K562 (cell line): ENCODE data around the gene BCAN. TPM values are rescaled to one million over a fixed set of nuclear protein-coding genes. Genes with fewer than 3 reads are reported as not detected.

Experiments
- ASH1L ChIP-seq: fragments of 450-650 bp; IDR thresholded peaks from 2 replicates; pipeline ENCODE4 v1.6.1; 2018; ENCODE audit warnings: borderline replicate concordance, mild to moderate bottlenecking, low read depth; ENCODE audit not compliant: partially characterized antibody
- ELF4 ChIP-seq: fragments of 450-650 bp; formaldehyde crosslinking; IDR thresholded peaks from 2 replicates; pipeline ENCODE4 v1.4.0; 2022; ENCODE audit warnings: missing genetic modification characterization
- HDAC3 ChIP-seq: fragments of 450-650 bp; IDR thresholded peaks from 2 replicates; pipeline ENCODE4 v1.6.1; 2018; ENCODE audit warnings: borderline replicate concordance, mild to moderate bottlenecking, moderate library complexity; ENCODE audit not compliant: partially characterized antibody
- IFI16 ChIP-seq: fragments of 250-450 bp; sonication (Bioruptor Pico); IDR thresholded peaks from 2 replicates; pipeline ENCODE4 v2.1.2; 2022; ENCODE audit warnings: mild to moderate bottlenecking, inconsistent platforms
- KAT7 ChIP-seq: sonication (generic); formaldehyde crosslinking; IDR thresholded peaks from 2 replicates; pipeline ENCODE4 v1.8.0; 2022; ENCODE audit warnings: missing genetic modification reagents, mild to moderate bottlenecking, borderline replicate concordance
- NFXL1 ChIP-seq: fragments of 450-650 bp; formaldehyde crosslinking; IDR thresholded peaks from 2 replicates; pipeline ENCODE4 v1.4.0; 2021; ENCODE audit warnings: mild to moderate bottlenecking
- NR2F6 ChIP-seq: fragments of 450-650 bp; formaldehyde crosslinking; IDR thresholded peaks from 2 replicates; pipeline ENCODE4 v1.4.0; 2020; ENCODE audit warnings: mild to moderate bottlenecking
- NUFIP1 ChIP-seq: fragments of 450-650 bp; IDR thresholded peaks from 2 replicates; pipeline ENCODE4 v1.6.1; 2018; ENCODE audit not compliant: partially characterized antibody
- OTX1 ChIP-seq: fragments of 450-650 bp; formaldehyde crosslinking; IDR thresholded peaks from 2 replicates; pipeline ENCODE4 v1.4.0; 2022; ENCODE audit warnings: mild to moderate bottlenecking
- PYGO2 ChIP-seq: fragments of 450-650 bp; IDR thresholded peaks from 2 replicates; pipeline ENCODE4 v1.6.1; 2016; ENCODE audit warnings: mild to moderate bottlenecking, missing genetic modification characterization, moderate library complexity, missing compliant biosample characterization
- WHSC1 ChIP-seq: IDR thresholded peaks from one replicate; pipeline ENCODE4 v1.6.1; 2012; ENCODE audit warnings: low read length, control low read depth, inconsistent platforms
- ZNF253 ChIP-seq: fragments of 250-450 bp; sonication (Bioruptor Pico); conservative IDR thresholded peaks from 2 replicates; pipeline ENCODE4 v1.6.1; 2021; ENCODE audit warnings: mild to moderate bottlenecking
- ZNF778 ChIP-seq: fragments of 450-650 bp; formaldehyde crosslinking; IDR thresholded peaks from 2 replicates; pipeline ENCODE4 v1.4.0; 2020; ENCODE audit warnings: mild to moderate bottlenecking, moderate library complexity
- ZNF830 ChIP-seq: fragments of 250-450 bp; sonication (Bioruptor Pico); IDR thresholded peaks from 2 replicates; pipeline ENCODE4 v1.5.0; 2021; ENCODE audit warnings: mild to moderate bottlenecking
- polyA plus RNA-seq, 8 experiments: library from polyadenylated mRNA; depleted of rRNA in 4 of 8; stranded (reverse) in 5 of 8; unstranded in 3 of 8; fragments of >200 nt; fragmentation: Nextera tagmentation in 2 of 8; fragmentation: Illumina TruSeq in 1 of 8; extraction: Ambion mirVana in 2 of 8; extraction: Trizol in 1 of 8; gene quantifications; 2 replicates each; pipeline versions ENCODE4 v1.2.1 to v1.2.3, GENCODE V29; 2011 to 2014; ENCODE audit warnings: inconsistent platforms in 1 of 8, missing spikeins in 1 of 8
- total RNA-seq, 7 experiments: library from RNA; depleted of rRNA in 6 of 7; stranded (reverse); fragments of >200 nt in 6 of 7; fragmentation: Illumina TruSeq in 2 of 7; extraction: Trizol in 2 of 7; gene quantifications; 2 replicates each; pipeline versions ENCODE4 v1.2.1 to v1.2.3, GENCODE V29; 2011 to 2021; ENCODE audit warnings: low replicate concordance in 1 of 7
- TF ChIP-seq, protein P1 (sequence below): fragments of 200-800 bp; sonication (Bioruptor generic); IDR thresholded peaks from 2 replicates; pipeline ENCODE4 v1.6.1; 2017; ENCODE audit warnings: missing genetic modification characterization, missing compliant biosample characterization
- TF ChIP-seq, protein P2 (sequence below): sonication (generic); formaldehyde crosslinking; IDR thresholded peaks from 2 replicates; pipeline ENCODE4 v1.8.1; 2023; ENCODE audit warnings: mild to moderate bottlenecking, missing genetic modification reagents, moderate library complexity
- TF ChIP-seq, protein P3 (sequence below): fragments of 250-450 bp; sonication (Bioruptor Pico); IDR thresholded peaks from 2 replicates; pipeline ENCODE4 v1.8.0; 2022; ENCODE audit warnings: inconsistent platforms
- TF ChIP-seq, protein P4 (sequence below): fragments of 450-650 bp; IDR thresholded peaks from 2 replicates; pipeline ENCODE4 v1.6.1; 2018; ENCODE audit warnings: mild to moderate bottlenecking, low read depth; ENCODE audit not compliant: partially characterized antibody
- TF ChIP-seq, protein P5 (sequence below): fragments of 200-400 bp; formaldehyde crosslinking; IDR thresholded peaks from 2 replicates; pipeline ENCODE4 v1.6.1; 2017; ENCODE audit warnings: mild to moderate bottlenecking, low read depth, low read length, moderate library complexity

BCAN gene
- total and polyA plus RNA-seq, 9 of the 15 experiments (the other 6 are each of a cell fraction or from before 2014, with no cell fraction given): 0.04 to 0.33 (median 0.14) TPM; not detected in 5

DNA sequence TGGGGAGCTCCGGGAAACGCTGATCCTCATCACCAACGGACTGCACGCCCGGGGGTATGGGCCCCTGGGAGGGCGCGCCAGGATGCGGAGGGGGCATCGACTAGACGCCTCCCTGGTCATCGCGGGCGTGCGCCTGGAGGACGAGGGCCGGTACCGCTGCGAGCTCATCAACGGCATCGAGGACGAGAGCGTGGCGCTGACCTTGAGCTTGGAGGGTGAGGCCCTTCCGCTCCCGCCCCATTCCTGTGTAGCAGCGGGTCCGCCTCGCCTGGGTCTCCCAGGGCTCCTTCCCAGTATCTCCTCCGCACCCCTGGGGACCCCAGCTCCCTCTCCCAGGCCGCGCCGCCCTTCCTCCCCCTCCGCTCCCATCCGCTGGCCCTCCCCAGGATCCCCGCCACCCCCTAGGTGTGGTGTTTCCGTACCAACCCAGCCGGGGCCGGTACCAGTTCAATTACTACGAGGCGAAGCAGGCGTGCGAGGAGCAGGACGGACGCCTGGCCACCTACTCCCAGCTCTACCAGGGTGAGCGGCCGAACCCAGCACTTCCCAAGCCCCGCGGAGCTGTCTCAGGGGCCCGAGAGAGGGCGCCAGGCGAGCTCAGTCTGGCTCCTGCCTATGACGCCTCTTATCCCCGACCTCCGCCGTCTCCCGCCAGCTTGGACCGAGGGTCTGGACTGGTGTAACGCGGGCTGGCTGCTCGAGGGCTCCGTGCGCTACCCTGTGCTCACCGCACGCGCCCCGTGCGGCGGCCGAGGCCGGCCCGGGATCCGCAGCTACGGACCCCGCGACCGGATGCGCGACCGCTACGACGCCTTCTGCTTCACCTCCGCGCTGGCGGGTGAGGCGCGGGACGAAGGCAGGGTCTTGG lies 17.7 kb upstream of the BCAN start (continued):
- TF ChIP-seq NFXL1 (CRISPR knock-in tag) (no peak), HDAC3 (no peak), KAT7 (CRISPR knock-in tag) (peak; percentile 24; the same call in 1 of the 2 replicates), ASH1L (no peak), ELF4 (CRISPR knock-in tag) (no peak), NR2F6 (CRISPR knock-in tag) (no peak), IFI16 (CRISPR knock-in tag) (no peak), OTX1 (no peak), ZNF253 (CRISPR knock-in tag) (no peak), ZNF830 (CRISPR knock-in tag) (no peak), WHSC1 (no peak), ZNF778 (CRISPR knock-in tag) (no peak), PYGO2 (no peak), NUFIP1 (no peak)
- TF ChIP-seq, protein P1, sequence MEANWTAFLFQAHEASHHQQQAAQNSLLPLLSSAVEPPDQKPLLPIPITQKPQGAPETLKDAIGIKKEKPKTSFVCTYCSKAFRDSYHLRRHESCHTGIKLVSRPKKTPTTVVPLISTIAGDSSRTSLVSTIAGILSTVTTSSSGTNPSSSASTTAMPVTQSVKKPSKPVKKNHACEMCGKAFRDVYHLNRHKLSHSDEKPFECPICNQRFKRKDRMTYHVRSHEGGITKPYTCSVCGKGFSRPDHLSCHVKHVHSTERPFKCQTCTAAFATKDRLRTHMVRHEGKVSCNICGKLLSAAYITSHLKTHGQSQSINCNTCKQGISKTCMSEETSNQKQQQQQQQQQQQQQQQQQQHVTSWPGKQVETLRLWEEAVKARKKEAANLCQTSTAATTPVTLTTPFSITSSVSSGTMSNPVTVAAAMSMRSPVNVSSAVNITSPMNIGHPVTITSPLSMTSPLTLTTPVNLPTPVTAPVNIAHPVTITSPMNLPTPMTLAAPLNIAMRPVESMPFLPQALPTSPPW (CRISPR knock-in tag): peak; percentile 30; the same call in 1 of the 2 replicates
- TF ChIP-seq, protein P2, sequence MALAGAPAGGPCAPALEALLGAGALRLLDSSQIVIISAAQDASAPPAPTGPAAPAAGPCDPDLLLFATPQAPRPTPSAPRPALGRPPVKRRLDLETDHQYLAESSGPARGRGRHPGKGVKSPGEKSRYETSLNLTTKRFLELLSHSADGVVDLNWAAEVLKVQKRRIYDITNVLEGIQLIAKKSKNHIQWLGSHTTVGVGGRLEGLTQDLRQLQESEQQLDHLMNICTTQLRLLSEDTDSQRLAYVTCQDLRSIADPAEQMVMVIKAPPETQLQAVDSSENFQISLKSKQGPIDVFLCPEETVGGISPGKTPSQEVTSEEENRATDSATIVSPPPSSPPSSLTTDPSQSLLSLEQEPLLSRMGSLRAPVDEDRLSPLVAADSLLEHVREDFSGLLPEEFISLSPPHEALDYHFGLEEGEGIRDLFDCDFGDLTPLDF (CRISPR knock-in tag): 0 out of 2 replicates have a peak, but pooled peaks have one; percentile 37
- TF ChIP-seq, protein P3, sequence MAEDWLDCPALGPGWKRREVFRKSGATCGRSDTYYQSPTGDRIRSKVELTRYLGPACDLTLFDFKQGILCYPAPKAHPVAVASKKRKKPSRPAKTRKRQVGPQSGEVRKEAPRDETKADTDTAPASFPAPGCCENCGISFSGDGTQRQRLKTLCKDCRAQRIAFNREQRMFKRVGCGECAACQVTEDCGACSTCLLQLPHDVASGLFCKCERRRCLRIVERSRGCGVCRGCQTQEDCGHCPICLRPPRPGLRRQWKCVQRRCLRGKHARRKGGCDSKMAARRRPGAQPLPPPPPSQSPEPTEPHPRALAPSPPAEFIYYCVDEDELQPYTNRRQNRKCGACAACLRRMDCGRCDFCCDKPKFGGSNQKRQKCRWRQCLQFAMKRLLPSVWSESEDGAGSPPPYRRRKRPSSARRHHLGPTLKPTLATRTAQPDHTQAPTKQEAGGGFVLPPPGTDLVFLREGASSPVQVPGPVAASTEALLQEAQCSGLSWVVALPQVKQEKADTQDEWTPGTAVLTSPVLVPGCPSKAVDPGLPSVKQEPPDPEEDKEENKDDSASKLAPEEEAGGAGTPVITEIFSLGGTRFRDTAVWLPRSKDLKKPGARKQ (CRISPR knock-in tag): no peak
- TF ChIP-seq, protein P4, sequence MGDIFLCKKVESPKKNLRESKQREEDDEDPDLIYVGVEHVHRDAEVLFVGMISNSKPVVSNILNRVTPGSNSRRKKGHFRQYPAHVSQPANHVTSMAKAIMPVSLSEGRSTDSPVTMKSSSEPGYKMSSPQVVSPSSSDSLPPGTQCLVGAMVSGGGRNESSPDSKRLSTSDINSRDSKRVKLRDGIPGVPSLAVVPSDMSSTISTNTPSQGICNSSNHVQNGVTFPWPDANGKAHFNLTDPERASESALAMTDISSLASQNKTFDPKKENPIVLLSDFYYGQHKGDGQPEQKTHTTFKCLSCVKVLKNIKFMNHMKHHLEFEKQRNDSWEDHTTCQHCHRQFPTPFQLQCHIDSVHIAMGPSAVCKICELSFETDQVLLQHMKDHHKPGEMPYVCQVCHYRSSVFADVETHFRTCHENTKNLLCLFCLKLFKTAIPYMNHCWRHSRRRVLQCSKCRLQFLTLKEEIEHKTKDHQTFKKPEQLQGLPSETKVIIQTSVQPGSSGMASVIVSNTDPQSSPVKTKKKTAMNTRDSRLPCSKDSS: no peak
- TF ChIP-seq, protein P5, sequence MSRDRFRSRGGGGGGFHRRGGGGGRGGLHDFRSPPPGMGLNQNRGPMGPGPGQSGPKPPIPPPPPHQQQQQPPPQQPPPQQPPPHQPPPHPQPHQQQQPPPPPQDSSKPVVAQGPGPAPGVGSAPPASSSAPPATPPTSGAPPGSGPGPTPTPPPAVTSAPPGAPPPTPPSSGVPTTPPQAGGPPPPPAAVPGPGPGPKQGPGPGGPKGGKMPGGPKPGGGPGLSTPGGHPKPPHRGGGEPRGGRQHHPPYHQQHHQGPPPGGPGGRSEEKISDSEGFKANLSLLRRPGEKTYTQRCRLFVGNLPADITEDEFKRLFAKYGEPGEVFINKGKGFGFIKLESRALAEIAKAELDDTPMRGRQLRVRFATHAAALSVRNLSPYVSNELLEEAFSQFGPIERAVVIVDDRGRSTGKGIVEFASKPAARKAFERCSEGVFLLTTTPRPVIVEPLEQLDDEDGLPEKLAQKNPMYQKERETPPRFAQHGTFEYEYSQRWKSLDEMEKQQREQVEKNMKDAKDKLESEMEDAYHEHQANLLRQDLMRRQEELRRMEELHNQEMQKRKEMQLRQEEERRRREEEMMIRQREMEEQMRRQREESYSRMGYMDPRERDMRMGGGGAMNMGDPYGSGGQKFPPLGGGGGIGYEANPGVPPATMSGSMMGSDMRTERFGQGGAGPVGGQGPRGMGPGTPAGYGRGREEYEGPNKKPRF: no peak
